Esophagus muscularis mucosa (tissue), 4 donors: ENCODE measurements around the gene EDNRA. TPM values are rescaled to one million over a fixed set of nuclear protein-coding genes. Genes with fewer than 3 reads are reported as not detected.

Source experiments
- DNase-seq: peaks from one replicate; pipeline ENCODE4 v3.0.0-alpha.2; 2017; ENCODE audit errors: extremely low spot score
- H3K27ac ChIP-seq, 4 donors: fragments of 200-600 bp; sonication (generic); replicated peaks in 1 of 4; 1 replicate in 3 of 4; 2 replicates in 1 of 4; pipeline ENCODE4 v1.5.1; 2016 to 2019; ENCODE audit warnings: mild to moderate bottlenecking in 1 of 4
- H3K27me3 ChIP-seq, 4 donors: fragments of 200-600 bp; sonication (generic); one replicate each; pipeline versions ENCODE4 v1.5.1 to v1.6.0; 2016 to 2019
- H3K36me3 ChIP-seq, 4 donors: fragments of 200-600 bp; sonication (generic); one replicate each; pipeline ENCODE4 v1.5.1; 2016 to 2019
- H3K4me1 ChIP-seq, 4 donors: fragments of 200-600 bp; sonication (generic); one replicate each; pipeline ENCODE4 v1.5.1; 2016 to 2019
- H3K4me3 ChIP-seq, 4 donors: fragments of 200-600 bp; sonication (generic); 1 replicate in 2 of 4; 2 replicates in 2 of 4; pipeline ENCODE4 v1.5.1; 2016 to 2019; ENCODE audit warnings: mild to moderate bottlenecking in 4 of 4, moderate library complexity in 1 of 4
- H3K9me3 ChIP-seq, 4 donors: fragments of 200-600 bp; sonication (generic); 1 replicate in 3 of 4; 2 replicates in 1 of 4; pipeline ENCODE4 v1.5.1; 2016 to 2019
- CTCF ChIP-seq, 3 experiments: fragments of 200-600 bp in 2 of 3; fragments of 450-650 bp in 1 of 3; sonication (generic) in 2 of 3; IDR thresholded peaks; one replicate each; pipeline ENCODE4 v1.5.1; 2017 to 2019; ENCODE audit warnings: antibody characterized with exemption in 3 of 3, mild to moderate bottlenecking in 2 of 3, moderate library complexity in 1 of 3
- EP300 ChIP-seq: sonication (generic); formaldehyde crosslinking; IDR thresholded peaks from one replicate; pipeline ENCODE4 v1.6.1; 2017; ENCODE audit warnings: antibody characterized with exemption
- POLR2A ChIP-seq: fragments of 450-650 bp; IDR thresholded peaks from one replicate; pipeline ENCODE4 v1.6.1; 2017; ENCODE audit warnings: antibody characterized with exemption, moderate library complexity, mild to moderate bottlenecking, low read depth
- POLR2AphosphoS5 ChIP-seq, 2 donors: sonication (generic); formaldehyde crosslinking; IDR thresholded peaks; one replicate each; pipeline ENCODE4 v1.6.1; 2017; ENCODE audit warnings: antibody characterized with exemption in 2 of 2
- WGBS: methylation state at CpG from one replicate; pipeline ENCODE4 v1.1.5; 2018; 5-methylcytosine and 5-hydroxymethylcytosine counted together
- intact Hi-C: fragments of 100-400 bp; cut with DNase I; formaldehyde crosslinking; loops from one replicate; pipeline ENCODE4 v1.15.1; 2023
- total RNA-seq, 4 donors: library from RNA; depleted of rRNA; stranded (reverse); fragments of >200 nt; gene quantifications; one replicate each; pipeline versions ENCODE4 v1.1.0 to v1.2.1, GENCODE V29; 2016

Gene EDNRA
- total RNA-seq, 4 donors from 2014 or later, result 0.83 to 8.0 (median 3.9) TPM

- H3K27me3 ChIP-seq, result no peaks in the 10 kb centered on the region
- no peaks in the 10 kb centered on the region for H3K36me3 ChIP-seq
- WGBS, result 93% methylated on average over 2 of the region's 2 CpGs
- no peak for DNase-seq
- intact Hi-C loops, result no loop called here
- H3K9me3 ChIP-seq, result no peaks in the 10 kb centered on the region
- no peaks in the 10 kb centered on the region for H3K4me1 ChIP-seq
- H3K27ac ChIP-seq, result no peak overlapping the region
- H3K4me3 ChIP-seq, result no peak overlapping the region
- TF ChIP-seq CTCF (IDR thresholded peaks at IDR 0.05) (no peak), POLR2A (no peak), EP300 (no peak), POLR2AphosphoS5 (IDR thresholded peaks at IDR 0.05) (no peak)
Measured at GRCh38 chr4:147508346-147508745, 27.4 kb downstream of the EDNRA start.

- no peak overlapping the region for H3K27ac ChIP-seq
- H3K4me3 ChIP-seq, result no peak overlapping the region
- H3K36me3 ChIP-seq, result no peaks in the 10 kb centered on the region
- no peaks in the 10 kb centered on the region for H3K9me3 ChIP-seq
- intact Hi-C loops, result no loop called here
- no peaks in the 10 kb centered on the region for H3K27me3 ChIP-seq
- no peaks in the 10 kb centered on the region for H3K4me1 ChIP-seq
- no peak for DNase-seq
- TF ChIP-seq EP300 (no peak), POLR2AphosphoS5 (IDR thresholded peaks at IDR 0.05) (no peak), POLR2A (no peak), CTCF (IDR thresholded peaks at IDR 0.05) (no peak)
- 73% methylated on average over 2 of the region's 2 CpGs for WGBS
Measured at GRCh38 chr4:147509386-147509785, 28.5 kb downstream of the EDNRA start.

- no peak overlapping the region for H3K27ac ChIP-seq
- 83% methylated on average over 2 of the region's 2 CpGs for WGBS
- intact Hi-C loops, result no loop called here
Measured at GRCh38 chr4:147510962-147511668, 30.2 kb downstream of the EDNRA start.

DNA sequence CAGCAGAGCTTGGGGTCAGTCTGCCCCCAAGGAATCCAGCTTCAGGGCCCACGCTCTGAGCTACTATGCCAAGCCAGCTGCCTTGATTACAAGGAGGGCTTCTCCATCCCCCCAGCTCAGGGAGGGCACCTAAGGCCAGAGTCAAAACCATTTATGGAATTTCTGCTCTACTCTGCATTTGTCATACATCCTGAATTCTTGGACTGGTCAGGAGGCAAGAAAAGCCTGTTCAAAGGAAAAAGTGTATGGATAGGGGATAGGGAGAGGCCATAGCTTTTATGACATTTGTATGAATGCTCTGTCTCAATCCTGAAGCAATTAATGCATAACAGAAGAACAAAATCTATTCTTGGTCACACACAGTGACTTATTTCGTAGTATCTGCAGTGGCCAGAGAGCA is 32.2 kb downstream of the EDNRA start:
- no peak for DNase-seq
- Histone ChIP-seq H3K4me1 (peaks cover 0 to 4% (median 0%) of the 10 kb centered on the region in 4 donors), H3K36me3 (no peaks in the 10 kb centered on the region), H3K27me3 (no peaks in the 10 kb centered on the region), H3K9me3 (no peaks in the 10 kb centered on the region), H3K4me3 (no peak overlapping the region), H3K27ac (no peak overlapping the region)
- WGBS, result 90% methylated on average over 2 of the region's 2 CpGs
- intact Hi-C loops, result no loop called here
- no peak for TF ChIP-seq CTCF (IDR thresholded peaks at IDR 0.05)
- no peak for TF ChIP-seq EP300
- TF ChIP-seq POLR2AphosphoS5 (IDR thresholded peaks at IDR 0.05), result no peak
- no peak for TF ChIP-seq POLR2A

More at GRCh38 chr4:147510962-147511668, 30.2 kb downstream of the EDNRA start:
- DNase-seq, result no peak
- H3K36me3 ChIP-seq, result no peaks in the 10 kb centered on the region
- no peaks in the 10 kb centered on the region for H3K9me3 ChIP-seq
- no peaks in the 10 kb centered on the region for H3K27me3 ChIP-seq
- TF ChIP-seq POLR2A (no peak), CTCF (IDR thresholded peaks at IDR 0.05) (no peak), POLR2AphosphoS5 (IDR thresholded peaks at IDR 0.05) (no peak), EP300 (no peak)
- H3K4me1 ChIP-seq, result peaks cover 0 to 4% (median 0%) of the 10 kb centered on the region in 4 donors
- H3K4me3 ChIP-seq, result no peak overlapping the region

DNA sequence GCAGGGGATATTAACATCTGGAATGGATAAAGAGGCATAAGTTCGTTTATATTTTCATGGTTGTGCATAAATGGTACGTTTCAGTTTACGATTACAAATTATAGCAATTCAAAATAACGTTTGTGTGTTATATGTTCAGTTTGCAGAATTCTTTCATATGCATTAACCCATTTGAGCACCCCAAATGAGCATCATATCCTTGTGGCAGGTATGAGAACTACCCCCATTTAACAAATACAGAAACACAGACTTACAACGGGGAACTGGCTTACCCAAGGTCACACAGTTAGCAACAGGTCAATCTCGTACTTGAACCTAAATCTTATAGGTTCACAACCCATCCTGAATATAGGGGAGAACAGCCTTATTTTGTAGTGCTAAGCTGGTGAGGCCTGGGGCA is 33.1 kb downstream of the EDNRA start:
- intact Hi-C loops, result no loop called here
- no peaks in the 10 kb centered on the region for H3K27me3 ChIP-seq
- WGBS, result 86% methylated on average over 6 of the region's 6 CpGs

More for the DNA sequence above, 33.1 kb downstream of the EDNRA start:
- Histone ChIP-seq H3K4me1 (peaks cover 0 to 4% (median 0%) of the 10 kb centered on the region in 4 donors), H3K36me3 (no peaks in the 10 kb centered on the region), H3K9me3 (no peaks in the 10 kb centered on the region), H3K4me3 (no peak overlapping the region), H3K27ac (no peak overlapping the region)
- no peak for TF ChIP-seq POLR2A
- no peak for TF ChIP-seq CTCF (IDR thresholded peaks at IDR 0.05)
- no peak for TF ChIP-seq EP300
- TF ChIP-seq POLR2AphosphoS5 (IDR thresholded peaks at IDR 0.05), result no peak
- no peak for DNase-seq
